Cardiac muscle cell (in vitro differentiated cells and primary cell): ENCODE measurements around the gene KREMEN2. TPM values are rescaled to one million over a fixed set of nuclear protein-coding genes. Genes with fewer than 3 reads are reported as not detected.

ENCODE experiments used
- DNase-seq, 2 donors: peaks; one replicate each; pipeline versions ENCODE4 v3.0.0 to v3.0.0-alpha.2; 2010 to 2017; ENCODE audit warnings: low read depth in 1 of 2, low spot score in 1 of 2
- H3K27ac ChIP-seq: fragments of 200-600 bp; sonication (generic); 2 replicates; pipeline ENCODE4 v1.5.1; 2016
- H3K27me3 ChIP-seq: fragments of 200-600 bp; sonication (generic); 2 replicates; pipeline ENCODE4 v1.6.0; 2016; ENCODE audit warnings: control low read depth
- H3K36me3 ChIP-seq: fragments of 200-600 bp; sonication (generic); 2 replicates; pipeline ENCODE4 v1.5.1; 2016; ENCODE audit warnings: control low read depth
- H3K4me1 ChIP-seq: fragments of 200-600 bp; sonication (generic); 2 replicates; pipeline ENCODE4 v1.8.1; 2017; ENCODE audit warnings: low read depth, mild to moderate bottlenecking, mixed run types
- H3K4me3 ChIP-seq: fragments of 200-600 bp; sonication (generic); 2 replicates; pipeline ENCODE4 v1.5.1; 2016; ENCODE audit warnings: mild to moderate bottlenecking
- H3K9me3 ChIP-seq: fragments of 200-600 bp; sonication (generic); 2 replicates; pipeline ENCODE4 v1.5.1; 2017; ENCODE audit warnings: low read depth, mild to moderate bottlenecking, control low read depth
- polyA plus RNA-seq: library from polyadenylated mRNA; unstranded; fragments of >200 nt; fragmentation: Nextera tagmentation; extraction: Ambion mirVana; gene quantifications from 2 replicates; pipeline ENCODE4 v1.2.1, GENCODE V29; 2016
- total RNA-seq: library from RNA; depleted of rRNA; stranded (reverse); fragments of >200 nt; gene quantifications from 2 replicates; pipeline ENCODE4 v1.2.3, GENCODE V29; 2016
- TF ChIP-seq, protein P1 (sequence below): IDR thresholded peaks from 2 replicates; pipeline ENCODE4 v1.5.1; 2012; ENCODE audit warnings: low read depth, mild to moderate bottlenecking, low read length

Gene KREMEN2
- total and polyA plus RNA-seq, 2 experiments from 2014 or later, result 2.5 to 3.9 TPM

DNA sequence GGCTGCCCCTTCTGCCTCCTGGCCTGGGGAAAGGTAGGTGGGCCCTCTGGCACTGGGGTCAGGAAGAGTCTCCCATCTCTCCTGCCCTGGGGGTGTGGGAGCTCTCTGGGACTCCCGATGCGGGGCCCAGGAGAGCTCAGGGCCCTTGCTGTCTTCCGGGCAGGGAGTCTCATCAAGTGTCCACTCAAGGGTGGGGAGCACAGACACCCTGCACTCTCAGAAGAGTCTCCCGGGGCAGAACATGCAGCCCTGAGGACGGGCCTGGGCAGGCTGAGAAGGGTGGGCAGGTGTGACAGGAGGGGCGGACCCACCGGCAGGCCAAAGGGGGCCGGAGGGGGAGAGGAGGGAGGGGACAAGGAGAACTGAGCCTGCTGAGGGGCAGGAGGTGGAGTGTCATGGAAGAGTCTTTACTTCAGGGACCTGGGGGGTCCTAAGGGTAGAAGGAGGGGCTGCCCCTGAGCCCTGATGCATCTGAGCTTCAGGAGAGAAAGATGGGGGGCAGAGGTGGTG, 24.6 kb downstream of the KREMEN2 start:
- TF ChIP-seq, protein P1, sequence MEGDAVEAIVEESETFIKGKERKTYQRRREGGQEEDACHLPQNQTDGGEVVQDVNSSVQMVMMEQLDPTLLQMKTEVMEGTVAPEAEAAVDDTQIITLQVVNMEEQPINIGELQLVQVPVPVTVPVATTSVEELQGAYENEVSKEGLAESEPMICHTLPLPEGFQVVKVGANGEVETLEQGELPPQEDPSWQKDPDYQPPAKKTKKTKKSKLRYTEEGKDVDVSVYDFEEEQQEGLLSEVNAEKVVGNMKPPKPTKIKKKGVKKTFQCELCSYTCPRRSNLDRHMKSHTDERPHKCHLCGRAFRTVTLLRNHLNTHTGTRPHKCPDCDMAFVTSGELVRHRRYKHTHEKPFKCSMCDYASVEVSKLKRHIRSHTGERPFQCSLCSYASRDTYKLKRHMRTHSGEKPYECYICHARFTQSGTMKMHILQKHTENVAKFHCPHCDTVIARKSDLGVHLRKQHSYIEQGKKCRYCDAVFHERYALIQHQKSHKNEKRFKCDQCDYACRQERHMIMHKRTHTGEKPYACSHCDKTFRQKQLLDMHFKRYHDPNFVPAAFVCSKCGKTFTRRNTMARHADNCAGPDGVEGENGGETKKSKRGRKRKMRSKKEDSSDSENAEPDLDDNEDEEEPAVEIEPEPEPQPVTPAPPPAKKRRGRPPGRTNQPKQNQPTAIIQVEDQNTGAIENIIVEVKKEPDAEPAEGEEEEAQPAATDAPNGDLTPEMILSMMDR, result no peak
- no peak overlapping the region for H3K4me3 ChIP-seq
- peak overlapping the region; percentile 77 for H3K27ac ChIP-seq
- H3K36me3 ChIP-seq, result no peaks in the 10 kb centered on the region
- no peaks in the 10 kb centered on the region for H3K27me3 ChIP-seq
- DNase-seq, result no peak
- H3K4me1 ChIP-seq, result peaks cover 15% of the 10 kb centered on the region
- no peaks in the 10 kb centered on the region for H3K9me3 ChIP-seq

DNA sequence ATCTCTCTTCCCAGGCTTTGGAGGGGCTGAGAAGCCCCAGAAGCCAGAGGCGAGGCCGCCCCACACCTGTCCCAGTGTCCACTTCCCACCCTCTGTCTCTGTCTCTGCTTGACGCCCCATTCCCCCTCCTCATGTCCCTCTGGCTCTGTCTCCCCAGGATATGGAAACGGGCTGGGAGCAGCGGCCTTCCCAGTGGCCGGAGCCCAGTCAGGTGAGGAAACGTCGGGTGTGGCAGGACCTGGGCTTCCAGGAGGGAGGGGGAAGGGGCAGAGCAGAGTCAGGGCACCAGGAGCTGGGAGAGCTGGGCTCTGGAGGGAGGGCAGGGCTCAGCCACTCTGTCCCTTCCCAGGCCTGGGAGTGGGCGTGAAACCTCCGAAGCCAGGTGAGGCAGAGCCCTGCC, 26.8 kb downstream of the KREMEN2 start:
- no peaks in the 10 kb centered on the region for H3K36me3 ChIP-seq
- no peak overlapping the region for H3K27ac ChIP-seq
- H3K4me3 ChIP-seq, result no peak overlapping the region
- no peak for DNase-seq
- TF ChIP-seq, protein P1, result no peak
- H3K27me3 ChIP-seq, result no peaks in the 10 kb centered on the region
- peaks cover 15% of the 10 kb centered on the region for H3K4me1 ChIP-seq
- H3K9me3 ChIP-seq, result no peaks in the 10 kb centered on the region

- TF ChIP-seq, protein P1, result no peak
- no peaks in the 10 kb centered on the region for H3K9me3 ChIP-seq
- no peak overlapping the region for H3K4me3 ChIP-seq
- peaks cover 15% of the 10 kb centered on the region for H3K4me1 ChIP-seq
- H3K36me3 ChIP-seq, result no peaks in the 10 kb centered on the region
- no peak overlapping the region for H3K27ac ChIP-seq
- DNase-seq, result no peak
- H3K27me3 ChIP-seq, result no peaks in the 10 kb centered on the region
Measured at GRCh38 chr16:2991566-2992261, 27.6 kb downstream of the KREMEN2 start.

DNA sequence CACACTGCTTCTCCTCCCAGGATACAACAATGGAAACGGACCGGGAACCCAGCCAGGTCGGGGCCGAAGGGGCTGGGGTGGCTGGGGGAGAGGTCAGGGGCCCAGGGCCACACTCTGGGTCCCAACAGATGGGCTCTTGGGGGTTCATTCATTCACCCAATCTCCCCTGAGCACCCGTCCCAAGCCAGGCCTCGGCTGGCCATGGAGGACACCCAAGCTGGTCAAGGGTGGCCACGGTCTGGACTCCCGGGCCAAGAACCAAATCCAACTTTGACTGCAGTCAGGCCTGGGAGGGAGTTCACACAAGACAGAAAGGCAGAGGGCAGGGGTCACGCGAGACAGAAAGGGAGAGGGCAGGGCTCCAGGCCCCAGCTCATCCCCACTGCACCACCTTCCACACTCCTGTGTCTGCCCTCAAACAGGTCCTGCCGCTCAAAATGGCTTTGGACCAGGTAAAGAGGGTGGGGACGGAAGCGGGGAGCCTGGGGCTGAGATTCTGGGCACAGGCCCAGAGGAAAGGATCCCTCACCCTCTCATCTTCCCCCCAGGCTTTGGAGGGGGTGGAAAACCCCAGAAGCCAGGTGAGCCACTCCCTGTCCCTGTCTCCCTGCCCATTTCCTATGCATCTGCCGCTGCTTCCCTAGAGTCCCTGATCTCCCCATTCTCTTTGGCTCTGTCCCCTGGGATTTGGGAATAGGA, 28.5 kb downstream of the KREMEN2 start:
- H3K4me1 ChIP-seq, result peaks cover 11% of the 10 kb centered on the region
- H3K9me3 ChIP-seq, result no peaks in the 10 kb centered on the region
- no peaks in the 10 kb centered on the region for H3K36me3 ChIP-seq
- H3K27ac ChIP-seq, result no peak overlapping the region
- no peaks in the 10 kb centered on the region for H3K27me3 ChIP-seq
- no peak overlapping the region for H3K4me3 ChIP-seq
- DNase-seq, result no peak
- TF ChIP-seq, protein P1, result no peak

GRCh38 chr16:2996298-2996697, 32.2 kb downstream of the KREMEN2 start:
- TF ChIP-seq, protein P1, result no peak
- Histone ChIP-seq H3K4me1 (no peaks in the 10 kb centered on the region), H3K36me3 (no peaks in the 10 kb centered on the region), H3K27ac (no peak overlapping the region), H3K4me3 (no peak overlapping the region), H3K27me3 (no peaks in the 10 kb centered on the region), H3K9me3 (no peaks in the 10 kb centered on the region)
- DNase-seq, result no peak
